Measurements from ENCODE around the gene SLC8B1.

SLC8B1 gene

DNA sequence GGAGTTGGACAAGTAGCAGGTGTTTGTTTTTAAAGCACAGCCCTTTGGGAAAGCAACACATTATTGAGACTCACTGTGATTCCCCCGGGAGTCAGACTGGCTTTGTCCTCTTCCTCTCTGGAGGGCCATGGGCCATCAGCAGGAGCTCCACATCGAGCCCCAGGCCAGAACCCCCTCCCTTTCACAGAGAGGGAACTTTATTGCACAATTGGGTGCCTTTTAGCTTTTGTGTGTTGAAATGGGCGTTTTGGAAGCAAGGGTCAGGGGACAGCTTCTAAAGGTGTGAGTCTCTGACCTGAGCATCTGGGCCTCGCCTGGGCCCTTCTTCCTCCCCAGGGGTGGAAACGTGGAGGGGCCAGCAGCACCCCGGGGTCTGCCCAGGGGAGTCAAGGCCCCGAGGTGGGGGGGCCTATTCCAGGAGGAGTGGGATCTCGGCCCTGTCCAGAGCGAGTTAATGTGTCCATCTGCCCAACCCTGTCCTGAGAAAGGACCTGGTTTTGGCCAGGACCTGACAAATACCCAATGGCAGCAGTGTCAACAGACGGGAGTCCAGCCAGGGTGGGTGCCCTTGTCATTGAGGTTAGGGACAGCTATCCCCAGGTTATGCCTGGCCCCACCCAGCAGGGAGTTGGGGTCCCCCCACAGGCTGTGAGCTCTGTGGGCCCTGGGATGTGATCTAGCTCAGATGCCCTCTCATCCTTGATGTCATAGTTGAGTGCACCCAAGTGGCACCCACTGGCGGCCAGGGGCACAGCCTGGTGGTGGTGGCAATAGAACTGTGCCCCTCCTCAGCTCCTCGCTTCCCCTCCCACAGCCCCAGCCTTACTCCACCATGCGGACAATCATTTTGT, 37.1 kb downstream of the SLC8B1 start:
- no peak for DNase-seq (ENCODE audit: extremely low read depth, low read depth)
- TF ChIP-seq, protein P1, sequence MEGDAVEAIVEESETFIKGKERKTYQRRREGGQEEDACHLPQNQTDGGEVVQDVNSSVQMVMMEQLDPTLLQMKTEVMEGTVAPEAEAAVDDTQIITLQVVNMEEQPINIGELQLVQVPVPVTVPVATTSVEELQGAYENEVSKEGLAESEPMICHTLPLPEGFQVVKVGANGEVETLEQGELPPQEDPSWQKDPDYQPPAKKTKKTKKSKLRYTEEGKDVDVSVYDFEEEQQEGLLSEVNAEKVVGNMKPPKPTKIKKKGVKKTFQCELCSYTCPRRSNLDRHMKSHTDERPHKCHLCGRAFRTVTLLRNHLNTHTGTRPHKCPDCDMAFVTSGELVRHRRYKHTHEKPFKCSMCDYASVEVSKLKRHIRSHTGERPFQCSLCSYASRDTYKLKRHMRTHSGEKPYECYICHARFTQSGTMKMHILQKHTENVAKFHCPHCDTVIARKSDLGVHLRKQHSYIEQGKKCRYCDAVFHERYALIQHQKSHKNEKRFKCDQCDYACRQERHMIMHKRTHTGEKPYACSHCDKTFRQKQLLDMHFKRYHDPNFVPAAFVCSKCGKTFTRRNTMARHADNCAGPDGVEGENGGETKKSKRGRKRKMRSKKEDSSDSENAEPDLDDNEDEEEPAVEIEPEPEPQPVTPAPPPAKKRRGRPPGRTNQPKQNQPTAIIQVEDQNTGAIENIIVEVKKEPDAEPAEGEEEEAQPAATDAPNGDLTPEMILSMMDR (IDR thresholded peaks at IDR 0.05; ENCODE audit: low read depth, low read length, missing control alignments): no peak
- H3K4me3 ChIP-seq (replicated peaks; ENCODE audit: low read depth, low read length): no peak overlapping the region

DNA sequence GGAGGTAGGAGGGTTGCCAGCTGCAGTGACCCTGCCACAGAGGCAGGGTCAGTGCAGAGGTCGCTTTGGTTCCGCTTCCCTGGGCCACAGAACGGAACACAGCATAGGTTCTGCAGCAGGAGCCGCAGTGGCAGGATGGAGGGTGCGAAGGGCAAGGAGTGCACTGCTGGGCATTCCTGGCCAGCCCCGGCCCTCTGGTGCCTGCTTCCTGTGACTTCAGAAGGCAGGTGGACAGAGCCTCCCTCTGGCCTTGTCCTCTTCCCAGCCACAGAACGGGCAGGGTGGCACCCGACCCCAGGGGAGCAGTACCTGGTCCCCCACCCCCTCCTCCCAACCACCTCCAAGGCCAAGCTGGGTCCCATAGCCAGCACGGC, 37.7 kb downstream of the SLC8B1 start:
- TF ChIP-seq, protein P1 (IDR thresholded peaks at IDR 0.05; ENCODE audit: low read depth, low read length, missing control alignments): no peak
- DNase-seq (ENCODE audit: extremely low read depth, low read depth): no peak
- no peak overlapping the region for H3K4me3 ChIP-seq (replicated peaks; ENCODE audit: low read depth, low read length)

GRCh38 chr12:113296557-113297213, 38.2 kb downstream of the SLC8B1 start:
- DNase-seq (ENCODE audit: extremely low read depth, low read depth): no peak
- H3K4me3 ChIP-seq (replicated peaks; ENCODE audit: low read depth, low read length): no peak overlapping the region
- TF ChIP-seq, protein P1 (IDR thresholded peaks at IDR 0.05; ENCODE audit: low read depth, low read length, missing control alignments): no peak

GRCh38 chr12:113295886-113296556, 38.9 kb downstream of the SLC8B1 start:
- TF ChIP-seq, protein P1 (IDR thresholded peaks at IDR 0.05; ENCODE audit: low read depth, low read length, missing control alignments): no peak
- H3K4me3 ChIP-seq (replicated peaks; ENCODE audit: low read depth, low read length): no peak overlapping the region
- DNase-seq (ENCODE audit: extremely low read depth, low read depth): no peak

GRCh38 chr12:113293100-113293499, 41.8 kb downstream of the SLC8B1 start:
- no peak for DNase-seq (ENCODE audit: extremely low read depth, low read depth)
- TF ChIP-seq, protein P1 (IDR thresholded peaks at IDR 0.05; ENCODE audit: low read depth, low read length, missing control alignments): no peak

GRCh38 chr12:113292547-113292946, 42.4 kb downstream of the SLC8B1 start:
- no peak for DNase-seq (ENCODE audit: extremely low read depth, low read depth)
- TF ChIP-seq, protein P1 (IDR thresholded peaks at IDR 0.05; ENCODE audit: low read depth, low read length, missing control alignments): no peak
- no peak overlapping the region for H3K4me3 ChIP-seq (replicated peaks; ENCODE audit: low read depth, low read length)

More at GRCh38 chr12:113293100-113293499, 41.8 kb downstream of the SLC8B1 start:
- no peak overlapping the region for H3K4me3 ChIP-seq (replicated peaks; ENCODE audit: low read depth, low read length)
